ENCODE data around the gene CNST.
"Not testable (repeated sequence)": the region's sequence is repeated elsewhere in the genome, so short reads cannot be mapped to it uniquely, and the experiment has no call there.

CNST gene

GRCh38 chr1:246624091-246624490, 57.8 kb downstream of the CNST start:
- no peak for DNase-seq

- DNase-seq = no peak
Observed at GRCh38 chr1:246629030-246629429, 62.8 kb downstream of the CNST start.

DNA sequence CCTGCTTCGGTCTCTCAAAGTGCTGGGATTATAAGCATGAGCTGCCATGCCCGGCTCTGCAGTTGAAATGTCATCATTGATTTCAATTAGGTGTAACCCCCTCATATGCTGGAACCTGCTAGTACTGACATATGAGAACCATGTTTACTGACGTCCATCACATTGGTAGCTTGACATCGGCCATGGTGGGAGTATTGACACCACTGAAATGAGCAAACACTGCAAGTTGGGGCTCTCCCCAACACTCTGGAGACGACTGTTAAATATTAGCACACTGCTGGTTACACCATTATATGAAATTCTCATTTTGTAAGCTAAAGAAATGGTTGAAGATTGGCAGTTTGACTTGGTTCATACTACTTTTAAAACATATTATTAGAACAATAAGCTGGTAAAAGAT, 63.7 kb downstream of the CNST start:
- DNase-seq = no peak

GRCh38 chr1:246631426-246631825, 65.2 kb downstream of the CNST start:
- no peak for DNase-seq

DNA sequence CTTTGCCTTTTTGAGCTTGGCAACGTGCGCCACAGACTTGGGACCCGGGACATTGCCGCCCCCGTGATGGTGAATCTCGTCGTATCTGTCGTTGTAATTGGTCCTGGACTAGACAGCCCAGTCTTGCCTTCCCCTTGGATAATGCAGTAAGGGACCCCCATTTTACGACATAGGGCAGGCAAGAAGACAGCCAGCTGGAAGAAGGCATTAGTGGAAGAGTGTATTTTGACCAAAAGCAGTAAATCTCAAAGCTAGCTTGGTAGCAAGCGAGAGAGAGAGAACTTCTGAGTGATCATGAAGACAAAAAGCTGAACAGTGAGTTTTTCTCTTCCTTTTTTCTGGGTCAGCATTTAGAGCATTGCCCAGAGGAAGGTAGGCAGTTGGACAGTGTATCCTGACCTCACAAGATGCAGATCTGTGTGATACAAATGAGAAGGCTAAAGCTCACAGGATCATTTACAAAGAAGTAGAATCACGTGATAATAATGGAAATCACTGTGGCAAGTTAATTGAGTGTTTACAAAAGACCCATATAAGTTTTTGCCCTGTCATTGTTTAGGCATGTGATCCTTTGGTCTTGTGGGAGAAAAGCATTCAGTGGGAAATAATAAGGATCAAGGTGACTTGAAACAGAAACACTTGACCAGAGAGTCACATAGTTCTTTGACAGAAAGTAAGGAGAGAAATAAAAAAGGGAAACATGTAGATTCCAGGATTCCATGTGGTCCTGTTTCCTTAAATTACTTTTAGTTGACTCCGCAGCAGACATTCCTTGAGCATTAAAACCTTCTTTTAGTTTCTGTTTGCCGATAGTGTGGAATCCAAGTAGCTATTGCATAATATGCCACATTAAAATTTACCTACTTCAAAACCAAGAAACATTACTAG, 66.3 kb downstream of the CNST start:
- DNase-seq = no peak

GRCh38 chr1:246634659-246635058, 68.4 kb downstream of the CNST start:
- DNase-seq = not testable (repeated sequence)

GRCh38 chr1:246638941-246639655, 72.8 kb downstream of the CNST start:
- DNase-seq = no peak

DNA sequence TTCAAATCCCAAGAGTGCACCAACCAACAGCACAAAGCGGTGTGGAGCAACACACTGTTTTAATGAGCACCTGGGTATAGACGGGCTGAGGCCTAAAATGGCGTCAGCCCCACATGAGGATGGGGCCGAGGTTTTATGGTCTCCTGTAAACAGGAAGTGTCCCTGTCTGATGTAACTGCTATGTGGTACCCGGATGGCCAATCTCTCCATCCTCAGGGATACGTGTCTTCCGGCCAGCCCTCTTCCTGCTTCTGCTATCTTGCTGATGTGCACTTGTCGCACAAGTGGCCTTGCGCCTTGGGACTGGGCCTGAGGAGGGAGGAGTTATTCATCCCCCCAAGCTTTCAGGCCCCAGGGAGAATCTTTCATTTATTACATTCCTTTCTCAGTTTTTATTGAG, 73.5 kb downstream of the CNST start:
- no peak for DNase-seq

- no peak for DNase-seq
Observed at GRCh38 chr1:246640747-246641146, 74.5 kb downstream of the CNST start.

DNA sequence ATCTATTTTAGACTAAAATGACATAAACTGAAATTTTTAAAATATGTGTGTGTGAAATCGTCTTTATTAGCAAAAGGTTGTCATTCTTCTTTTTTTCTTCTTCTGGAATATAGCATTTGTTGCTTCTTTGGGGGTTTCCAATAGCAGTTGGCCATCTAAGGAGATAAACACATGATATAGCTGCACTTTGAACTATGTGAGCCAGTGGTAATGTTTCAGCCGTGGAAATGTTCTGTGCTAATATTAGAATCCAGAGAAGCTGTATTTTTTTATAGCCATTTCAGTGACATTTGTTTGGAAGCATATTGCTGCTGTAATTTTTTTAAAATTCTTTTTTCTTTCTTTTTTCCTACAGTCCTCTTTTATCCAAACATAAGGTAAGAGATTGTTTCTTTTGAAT, 75.1 kb downstream of the CNST start:
- DNase-seq = no peak

GRCh38 chr1:246642719-246643118, 76.5 kb downstream of the CNST start:
- no peak for DNase-seq

DNA sequence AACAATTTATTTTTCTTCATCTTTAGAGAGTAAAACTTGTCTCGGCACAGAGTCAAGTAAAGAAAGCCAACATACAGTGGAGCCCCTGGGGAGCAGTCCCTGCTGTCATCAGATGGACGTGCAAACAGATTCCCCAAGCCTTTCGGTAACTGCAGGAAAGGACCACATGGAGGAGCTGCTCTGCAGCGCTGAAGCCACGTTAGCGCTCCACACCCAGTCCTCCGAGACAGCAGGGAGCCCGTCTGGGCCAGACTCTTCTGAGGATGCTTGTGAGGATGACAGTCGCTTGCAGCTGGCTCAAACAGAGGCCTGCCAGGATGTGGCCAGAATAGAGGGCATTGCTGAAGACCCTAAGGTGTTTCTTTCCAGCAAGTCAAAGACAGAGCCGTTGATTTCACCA, 80.9 kb downstream of the CNST start:
- DNase-seq = no peak

GRCh38 chr1:246647513-246647912, 81.3 kb downstream of the CNST start:
- DNase-seq = no peak

DNA sequence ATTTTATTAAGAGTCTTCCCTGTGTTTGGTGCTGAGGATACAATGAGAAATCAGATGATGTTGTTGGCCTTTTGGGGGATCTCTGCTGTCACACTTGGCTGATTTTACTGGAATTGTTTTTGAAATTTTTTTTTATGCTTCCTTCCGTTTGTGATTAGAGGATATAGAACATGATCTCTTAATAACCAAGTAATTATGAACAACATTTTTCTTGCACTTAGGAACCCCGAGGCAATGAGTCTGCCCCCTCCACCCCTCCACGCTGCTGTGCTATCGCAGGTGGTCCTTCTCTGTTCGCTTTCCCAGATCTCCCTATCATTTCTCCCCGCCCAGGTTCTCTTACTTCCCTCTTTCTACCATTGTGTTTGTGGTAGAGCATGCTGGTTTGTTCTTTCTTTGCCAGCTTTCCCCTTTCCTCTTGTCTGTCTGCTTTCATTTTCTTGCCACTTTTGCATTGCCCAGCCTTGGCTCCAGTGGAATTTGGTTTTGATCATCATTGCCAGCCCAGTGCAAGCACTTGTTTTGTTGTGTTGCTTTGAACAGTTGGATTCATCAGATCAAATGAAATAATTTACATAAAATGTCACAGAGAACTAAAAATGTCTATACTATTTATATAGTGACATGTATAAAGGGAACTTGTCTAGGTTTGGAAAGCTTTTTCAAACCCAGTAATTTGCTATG, 84.9 kb downstream of the CNST start:
- DNase-seq = no peak

- DNase-seq = no peak
Observed at GRCh38 chr1:246658567-246658966, 92.3 kb downstream of the CNST start.

DNA sequence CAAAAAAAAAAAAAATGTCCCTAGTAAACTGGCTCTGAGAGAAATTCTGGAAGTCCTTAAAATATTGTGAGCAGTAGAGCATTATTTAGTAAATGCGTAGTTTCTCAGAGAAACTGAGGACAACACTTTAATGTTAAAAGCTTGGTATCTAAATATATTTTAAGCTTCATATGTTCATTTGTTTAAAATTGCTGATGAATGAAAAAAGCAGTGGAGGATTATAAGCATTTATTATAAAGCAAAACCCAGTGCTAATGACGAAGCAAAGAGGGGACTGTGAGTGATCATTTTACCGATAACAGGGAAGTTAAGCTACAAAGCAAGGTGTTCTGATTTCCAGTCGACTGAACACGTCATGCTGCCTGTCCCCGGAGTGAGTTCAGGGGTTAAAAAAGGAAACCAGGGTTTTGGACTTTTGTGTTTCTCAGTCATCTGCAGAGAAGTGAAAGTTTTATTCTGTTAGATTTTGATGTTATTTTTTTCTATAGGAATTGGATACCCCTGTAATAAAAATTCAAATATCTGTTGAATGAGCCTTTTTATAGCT, 93.4 kb downstream of the CNST start:
- DNase-seq = no peak

- no peak for DNase-seq
Observed at GRCh38 chr1:246661451-246661850, 95.2 kb downstream of the CNST start.

DNA sequence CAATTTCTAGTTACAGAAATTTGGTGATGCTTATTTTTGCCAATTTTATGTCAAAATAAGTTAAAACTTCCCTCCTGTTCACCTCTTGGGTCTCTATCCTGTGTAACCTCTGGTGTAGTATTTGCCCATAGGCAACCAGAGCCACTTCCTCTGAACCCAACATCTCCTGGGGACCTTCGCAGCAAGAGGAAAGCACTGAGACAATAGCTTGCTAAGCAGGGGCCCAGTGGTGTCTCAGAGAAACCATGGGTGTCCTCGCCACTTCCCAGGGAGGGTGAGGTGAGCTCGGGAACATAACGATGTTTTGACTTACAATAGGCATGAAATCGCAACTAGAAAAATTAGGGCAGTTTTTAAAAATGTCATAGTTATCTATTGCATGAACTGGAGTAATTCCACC, 101.5 kb downstream of the CNST start:
- DNase-seq = no peak

- no peak for DNase-seq
Observed at GRCh38 chr1:246669659-246670058, 103.4 kb downstream of the CNST start.

DNA sequence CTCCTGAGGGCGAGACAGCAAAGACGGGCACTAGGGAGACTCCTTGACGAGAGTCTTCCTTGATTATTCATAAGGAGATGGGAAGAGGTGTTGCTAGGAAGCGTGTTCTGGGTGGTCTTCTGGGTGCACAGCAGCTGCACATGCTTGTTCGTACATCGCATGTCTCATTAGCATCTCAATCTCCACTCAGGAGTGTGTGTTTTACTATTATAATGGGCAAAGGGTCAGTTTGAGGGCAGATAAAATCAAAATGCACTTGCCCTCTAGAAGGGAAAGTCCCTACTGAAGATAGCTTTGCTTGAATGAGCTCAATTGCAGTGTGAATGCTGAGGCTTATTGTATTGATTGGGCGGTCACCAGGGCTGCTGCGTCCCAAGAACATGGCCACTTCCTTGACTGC, 107.8 kb downstream of the CNST start:
- DNase-seq = no peak

DNA sequence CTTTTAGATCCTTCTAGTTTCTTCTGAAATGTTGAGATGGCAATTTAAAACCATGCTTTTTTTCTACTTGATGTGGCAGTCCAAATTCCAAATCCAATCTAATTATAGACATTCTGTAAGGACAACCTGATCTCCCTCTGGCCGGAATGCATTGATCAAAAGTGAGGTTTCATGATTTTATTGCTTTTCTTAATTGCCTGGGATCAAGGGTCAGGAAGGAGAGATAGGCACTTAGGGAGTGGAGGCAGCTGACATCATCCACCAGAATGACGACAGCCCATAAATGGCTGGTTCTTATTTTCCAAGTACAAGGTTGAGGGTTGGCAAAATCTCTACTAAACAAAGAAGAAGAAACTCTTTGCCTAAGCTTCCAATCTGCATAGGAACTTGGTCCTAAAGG, 111.6 kb downstream of the CNST start:
- DNase-seq = no peak

- DNase-seq = no peak
Observed at GRCh38 chr1:246678816-246679793, 112.8 kb downstream of the CNST start.
